ENCODE measurements around the gene CLSTN2. TPM values are rescaled to one million over a fixed set of nuclear protein-coding genes. Genes with fewer than 3 reads are reported as not detected.

Gene CLSTN2
- polyA plus RNA-seq, 4 donors, result under 0.01 to 1.2 (median 0.84) TPM; not detected in 1

GRCh38 chr3:140199743-140200142, 264.8 kb downstream of the CLSTN2 start:
- DNase-seq (no peak), FAIRE-seq (no peak)
- Histone ChIP-seq H3K4me1 (ENCODE audit: control insufficient read depth in 3 of 3, insufficient read depth in 2 of 3, low read depth in 1 of 3, low read length in 2 of 3) (no peaks in the 10 kb centered on the region), H3K4me3 (ENCODE audit: low read depth in 1 of 3, low read length in 3 of 3) (no peak overlapping the region), H3K27me3 (ENCODE audit: control insufficient read depth in 3 of 3, insufficient read depth in 3 of 3, low read length in 3 of 3) (peaks cover 0 to 3% (median 0%) of the 10 kb centered on the region in 3 donors), H3K9me3 (ENCODE audit: control insufficient read depth in 2 of 2, insufficient read depth in 1 of 2, low read depth in 1 of 2, low read length in 1 of 2) (no peaks in the 10 kb centered on the region), H3K36me3 (ENCODE audit: control insufficient read depth in 3 of 3, insufficient read depth in 2 of 3, low read depth in 1 of 3, low read length in 3 of 3) (no peaks in the 10 kb centered on the region), H3K27ac (ENCODE audit: low read depth in 1 of 3, low read length in 2 of 3) (no peak overlapping the region)
- WGBS, 3 donors, result 83 to 92% (median 88%) methylated on average over 2 of the region's 2 CpGs

GRCh38 chr3:140203510-140203909, 268.5 kb downstream of the CLSTN2 start:
- no peak overlapping the region for H3K27ac ChIP-seq (ENCODE audit: low read depth in 1 of 3, low read length in 2 of 3)
- no peak overlapping the region for H3K4me3 ChIP-seq (ENCODE audit: low read depth in 1 of 3, low read length in 3 of 3)
- H3K36me3 ChIP-seq (ENCODE audit: control insufficient read depth in 3 of 3, insufficient read depth in 2 of 3, low read depth in 1 of 3, low read length in 3 of 3), result no peaks in the 10 kb centered on the region
- no peaks in the 10 kb centered on the region for H3K4me1 ChIP-seq (ENCODE audit: control insufficient read depth in 3 of 3, insufficient read depth in 2 of 3, low read depth in 1 of 3, low read length in 2 of 3)
- DNase-seq (no peak), FAIRE-seq (no peak)
- 37 to 46% (median 45%) methylated on average over 4 of the region's 4 CpGs for WGBS, 3 donors
- no peaks in the 10 kb centered on the region for H3K9me3 ChIP-seq (ENCODE audit: control insufficient read depth in 2 of 2, insufficient read depth in 1 of 2, low read depth in 1 of 2, low read length in 1 of 2)
- peaks cover 0 to 4% (median 0%) of the 10 kb centered on the region in 3 donors for H3K27me3 ChIP-seq (ENCODE audit: control insufficient read depth in 3 of 3, insufficient read depth in 3 of 3, low read length in 3 of 3)

GRCh38 chr3:140204271-140204984, 269.4 kb downstream of the CLSTN2 start:
- Histone ChIP-seq H3K27ac (ENCODE audit: low read depth in 1 of 3, low read length in 2 of 3) (no peak overlapping the region), H3K36me3 (ENCODE audit: control insufficient read depth in 3 of 3, insufficient read depth in 2 of 3, low read depth in 1 of 3, low read length in 3 of 3) (no peaks in the 10 kb centered on the region), H3K9me3 (ENCODE audit: control insufficient read depth in 2 of 2, insufficient read depth in 1 of 2, low read depth in 1 of 2, low read length in 1 of 2) (no peaks in the 10 kb centered on the region), H3K27me3 (ENCODE audit: control insufficient read depth in 3 of 3, insufficient read depth in 3 of 3, low read length in 3 of 3) (peaks cover 0 to 4% (median 0%) of the 10 kb centered on the region in 3 donors), H3K4me3 (ENCODE audit: low read depth in 1 of 3, low read length in 3 of 3) (no peak overlapping the region), H3K4me1 (ENCODE audit: control insufficient read depth in 3 of 3, insufficient read depth in 2 of 3, low read depth in 1 of 3, low read length in 2 of 3) (no peaks in the 10 kb centered on the region)
- WGBS, 3 donors, result 42 to 50% (median 45%) methylated on average over 5 of the region's 5 CpGs
- no peak for DNase-seq
- FAIRE-seq, result no peak

GRCh38 chr3:140205598-140205997, 270.6 kb downstream of the CLSTN2 start:
- Histone ChIP-seq H3K4me1 (ENCODE audit: control insufficient read depth in 3 of 3, insufficient read depth in 2 of 3, low read depth in 1 of 3, low read length in 2 of 3) (no peaks in the 10 kb centered on the region), H3K36me3 (ENCODE audit: control insufficient read depth in 3 of 3, insufficient read depth in 2 of 3, low read depth in 1 of 3, low read length in 3 of 3) (no peaks in the 10 kb centered on the region), H3K4me3 (ENCODE audit: low read depth in 1 of 3, low read length in 3 of 3) (no peak overlapping the region), H3K9me3 (ENCODE audit: control insufficient read depth in 2 of 2, insufficient read depth in 1 of 2, low read depth in 1 of 2, low read length in 1 of 2) (no peaks in the 10 kb centered on the region), H3K27me3 (ENCODE audit: control insufficient read depth in 3 of 3, insufficient read depth in 3 of 3, low read length in 3 of 3) (peaks cover 0 to 4% (median 0%) of the 10 kb centered on the region in 3 donors), H3K27ac (ENCODE audit: low read depth in 1 of 3, low read length in 2 of 3) (no peak overlapping the region)
- WGBS, 3 donors, result 53 to 75% (median 62%) methylated on average over 4 of the region's 4 CpGs
- DNase-seq (no peak), FAIRE-seq (no peak)

GRCh38 chr3:140206196-140207040, 271.4 kb downstream of the CLSTN2 start:
- WGBS, 3 donors, result 12 to 28% (median 25%) methylated on average over 4 of the region's 4 CpGs
- Histone ChIP-seq H3K27ac (ENCODE audit: low read depth in 1 of 3, low read length in 2 of 3) (no peak overlapping the region), H3K4me1 (ENCODE audit: control insufficient read depth in 3 of 3, insufficient read depth in 2 of 3, low read depth in 1 of 3, low read length in 2 of 3) (no peaks in the 10 kb centered on the region), H3K9me3 (ENCODE audit: control insufficient read depth in 2 of 2, insufficient read depth in 1 of 2, low read depth in 1 of 2, low read length in 1 of 2) (no peaks in the 10 kb centered on the region), H3K4me3 (ENCODE audit: low read depth in 1 of 3, low read length in 3 of 3) (no peak overlapping the region), H3K27me3 (ENCODE audit: control insufficient read depth in 3 of 3, insufficient read depth in 3 of 3, low read length in 3 of 3) (peaks cover 0 to 4% (median 0%) of the 10 kb centered on the region in 3 donors), H3K36me3 (ENCODE audit: control insufficient read depth in 3 of 3, insufficient read depth in 2 of 3, low read depth in 1 of 3, low read length in 3 of 3) (no peaks in the 10 kb centered on the region)
- DNase-seq (peak in 1 of 2 donors; percentile 7), FAIRE-seq (no peak)

GRCh38 chr3:140207541-140207940, 272.6 kb downstream of the CLSTN2 start:
- H3K27ac ChIP-seq (ENCODE audit: low read depth in 1 of 3, low read length in 2 of 3), result no peak overlapping the region
- H3K27me3 ChIP-seq (ENCODE audit: control insufficient read depth in 3 of 3, insufficient read depth in 3 of 3, low read length in 3 of 3), result peaks cover 0 to 4% (median 0%) of the 10 kb centered on the region in 3 donors
- H3K36me3 ChIP-seq (ENCODE audit: control insufficient read depth in 3 of 3, insufficient read depth in 2 of 3, low read depth in 1 of 3, low read length in 3 of 3), result no peaks in the 10 kb centered on the region
- DNase-seq, result no peak
- WGBS, 3 donors, result 11 to 51% (median 39%) methylated on average over 2 of the region's 2 CpGs
- H3K4me1 ChIP-seq (ENCODE audit: control insufficient read depth in 3 of 3, insufficient read depth in 2 of 3, low read depth in 1 of 3, low read length in 2 of 3), result no peaks in the 10 kb centered on the region
- H3K4me3 ChIP-seq (ENCODE audit: low read depth in 1 of 3, low read length in 3 of 3), result no peak overlapping the region
- H3K9me3 ChIP-seq (ENCODE audit: control insufficient read depth in 2 of 2, insufficient read depth in 1 of 2, low read depth in 1 of 2, low read length in 1 of 2), result no peaks in the 10 kb centered on the region
- FAIRE-seq, result no peak

- no peaks in the 10 kb centered on the region for H3K9me3 ChIP-seq (ENCODE audit: control insufficient read depth in 2 of 2, insufficient read depth in 1 of 2, low read depth in 1 of 2, low read length in 1 of 2)
- FAIRE-seq, result no peak
- no peaks in the 10 kb centered on the region for H3K36me3 ChIP-seq (ENCODE audit: control insufficient read depth in 3 of 3, insufficient read depth in 2 of 3, low read depth in 1 of 3, low read length in 3 of 3)
- H3K4me3 ChIP-seq (ENCODE audit: low read depth in 1 of 3, low read length in 3 of 3), result no peak overlapping the region
- no peak for DNase-seq
- WGBS, 3 donors, result 54 to 68% (median 57%) methylated on average over 6 of the region's 6 CpGs
- no peak overlapping the region for H3K27ac ChIP-seq (ENCODE audit: low read depth in 1 of 3, low read length in 2 of 3)
- no peaks in the 10 kb centered on the region for H3K27me3 ChIP-seq (ENCODE audit: control insufficient read depth in 3 of 3, insufficient read depth in 3 of 3, low read length in 3 of 3)
- no peaks in the 10 kb centered on the region for H3K4me1 ChIP-seq (ENCODE audit: control insufficient read depth in 3 of 3, insufficient read depth in 2 of 3, low read depth in 1 of 3, low read length in 2 of 3)
Measured at GRCh38 chr3:140216249-140216648, 281.3 kb downstream of the CLSTN2 start.

- 83 to 86% (median 84%) methylated on average over 11 of the region's 11 CpGs for WGBS, 3 donors
- H3K4me1 ChIP-seq (ENCODE audit: control insufficient read depth in 3 of 3, insufficient read depth in 2 of 3, low read depth in 1 of 3, low read length in 2 of 3), result no peaks in the 10 kb centered on the region
- H3K36me3 ChIP-seq (ENCODE audit: control insufficient read depth in 3 of 3, insufficient read depth in 2 of 3, low read depth in 1 of 3, low read length in 3 of 3), result no peaks in the 10 kb centered on the region
- DNase-seq, result no peak
- no peaks in the 10 kb centered on the region for H3K27me3 ChIP-seq (ENCODE audit: control insufficient read depth in 3 of 3, insufficient read depth in 3 of 3, low read length in 3 of 3)
- FAIRE-seq, result no peak
- no peaks in the 10 kb centered on the region for H3K9me3 ChIP-seq (ENCODE audit: control insufficient read depth in 2 of 2, insufficient read depth in 1 of 2, low read depth in 1 of 2, low read length in 1 of 2)
- H3K4me3 ChIP-seq (ENCODE audit: low read depth in 1 of 3, low read length in 3 of 3), result no peak overlapping the region
- no peak overlapping the region for H3K27ac ChIP-seq (ENCODE audit: low read depth in 1 of 3, low read length in 2 of 3)
Measured at GRCh38 chr3:140219291-140219690, 284.3 kb downstream of the CLSTN2 start.
